ENCODE measurements around the gene EYA2.

The EYA2 gene

DNA sequence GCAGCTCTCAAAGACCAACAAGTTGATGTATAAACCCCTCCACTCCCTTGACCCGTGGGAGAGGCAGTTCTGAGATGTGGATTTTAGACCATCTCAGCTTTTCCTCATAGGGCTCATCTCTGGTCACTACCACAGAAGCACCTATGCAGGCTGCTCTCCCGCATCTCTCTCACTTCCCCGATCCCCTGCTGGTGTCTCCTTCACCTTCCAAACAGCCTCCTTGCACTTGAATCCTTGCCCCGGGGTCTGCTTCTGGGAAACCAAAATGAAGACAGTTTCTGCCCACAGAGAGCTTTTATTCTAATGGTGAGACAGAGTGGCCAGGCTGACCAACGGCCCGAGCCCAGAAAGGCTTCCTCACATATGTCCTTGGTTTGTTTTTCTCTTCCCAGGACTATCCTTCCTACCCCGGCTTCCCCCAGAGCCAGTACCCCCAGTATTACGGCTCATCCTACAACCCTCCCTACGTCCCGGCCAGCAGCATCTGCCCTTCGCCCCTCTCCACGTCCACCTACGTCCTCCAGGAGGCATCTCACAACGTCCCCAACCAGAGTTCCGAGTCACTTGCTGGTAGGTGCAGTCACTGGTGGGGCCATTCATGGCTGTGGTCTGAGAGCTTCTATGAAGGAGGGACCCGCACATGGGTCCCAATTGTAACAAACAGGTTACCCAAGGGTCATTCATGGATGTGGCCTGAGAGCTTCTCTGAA lies 179.3 kb downstream of the EYA2 start:
- TF ChIP-seq, protein P1, sequence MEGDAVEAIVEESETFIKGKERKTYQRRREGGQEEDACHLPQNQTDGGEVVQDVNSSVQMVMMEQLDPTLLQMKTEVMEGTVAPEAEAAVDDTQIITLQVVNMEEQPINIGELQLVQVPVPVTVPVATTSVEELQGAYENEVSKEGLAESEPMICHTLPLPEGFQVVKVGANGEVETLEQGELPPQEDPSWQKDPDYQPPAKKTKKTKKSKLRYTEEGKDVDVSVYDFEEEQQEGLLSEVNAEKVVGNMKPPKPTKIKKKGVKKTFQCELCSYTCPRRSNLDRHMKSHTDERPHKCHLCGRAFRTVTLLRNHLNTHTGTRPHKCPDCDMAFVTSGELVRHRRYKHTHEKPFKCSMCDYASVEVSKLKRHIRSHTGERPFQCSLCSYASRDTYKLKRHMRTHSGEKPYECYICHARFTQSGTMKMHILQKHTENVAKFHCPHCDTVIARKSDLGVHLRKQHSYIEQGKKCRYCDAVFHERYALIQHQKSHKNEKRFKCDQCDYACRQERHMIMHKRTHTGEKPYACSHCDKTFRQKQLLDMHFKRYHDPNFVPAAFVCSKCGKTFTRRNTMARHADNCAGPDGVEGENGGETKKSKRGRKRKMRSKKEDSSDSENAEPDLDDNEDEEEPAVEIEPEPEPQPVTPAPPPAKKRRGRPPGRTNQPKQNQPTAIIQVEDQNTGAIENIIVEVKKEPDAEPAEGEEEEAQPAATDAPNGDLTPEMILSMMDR (IDR thresholded peaks at IDR 0.05; ENCODE audit: control insufficient read depth, insufficient read depth, low read depth, low read length, missing control alignments) = no peak
- DNase-seq (ENCODE audit: low read depth) = no peak
- H3K4me3 ChIP-seq (ENCODE audit: control insufficient read depth, low read depth, low read length) = no peak overlapping the region

GRCh38 chr20:47075263-47075662 lies 180.6 kb downstream of the EYA2 start:
- TF ChIP-seq, protein P1 (IDR thresholded peaks at IDR 0.05; ENCODE audit: control insufficient read depth, insufficient read depth, low read depth, low read length, missing control alignments) = no peak
- no peak for DNase-seq (ENCODE audit: low read depth)
- H3K4me3 ChIP-seq (ENCODE audit: control insufficient read depth, low read depth, low read length) = no peak overlapping the region

GRCh38 chr20:47079047-47079446 lies 184.4 kb downstream of the EYA2 start:
- H3K4me3 ChIP-seq (ENCODE audit: control insufficient read depth, low read depth, low read length) = no peak overlapping the region
- DNase-seq (ENCODE audit: low read depth) = no peak
- TF ChIP-seq, protein P1 (IDR thresholded peaks at IDR 0.05; ENCODE audit: control insufficient read depth, insufficient read depth, low read depth, low read length, missing control alignments) = no peak

DNA sequence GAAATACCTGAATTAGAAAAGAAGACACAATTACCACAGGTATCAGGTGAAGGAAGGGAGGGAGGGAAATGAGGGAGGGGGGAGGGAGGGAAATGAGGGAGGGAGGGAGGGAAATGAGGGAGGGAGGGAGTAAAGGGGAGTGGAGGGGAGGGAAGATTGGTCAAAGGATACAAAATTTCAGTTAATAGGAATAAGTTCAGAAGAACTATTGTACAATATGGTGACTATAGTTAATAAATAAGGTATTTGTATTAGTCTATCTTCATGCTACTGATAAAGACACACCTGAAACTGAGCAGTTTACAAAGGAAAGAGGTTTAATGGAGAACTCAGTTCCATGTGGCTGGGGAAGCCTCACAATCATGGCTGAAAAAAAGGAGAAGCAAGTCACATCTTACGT lies 185.7 kb downstream of the EYA2 start:
- TF ChIP-seq, protein P1 (IDR thresholded peaks at IDR 0.05; ENCODE audit: control insufficient read depth, insufficient read depth, low read depth, low read length, missing control alignments) = no peak
- no peak overlapping the region for H3K4me3 ChIP-seq (ENCODE audit: control insufficient read depth, low read depth, low read length)

GRCh38 chr20:47086316-47086715 lies 191.7 kb downstream of the EYA2 start:
- no peak overlapping the region for H3K4me3 ChIP-seq (ENCODE audit: control insufficient read depth, low read depth, low read length)
- TF ChIP-seq, protein P1 (IDR thresholded peaks at IDR 0.05; ENCODE audit: control insufficient read depth, insufficient read depth, low read depth, low read length, missing control alignments) = no peak
- no peak for DNase-seq (ENCODE audit: low read depth)

More for the DNA sequence above, 185.7 kb downstream of the EYA2 start:
- DNase-seq (ENCODE audit: low read depth) = no peak

- TF ChIP-seq, protein P1 (IDR thresholded peaks at IDR 0.05; ENCODE audit: control insufficient read depth, insufficient read depth, low read depth, low read length, missing control alignments) = no peak
- H3K4me3 ChIP-seq (ENCODE audit: control insufficient read depth, low read depth, low read length) = no peak overlapping the region
- no peak for DNase-seq (ENCODE audit: low read depth)
These were observed 193.7 kb downstream of the EYA2 start for GRCh38 chr20:47088335-47088734.
